Anterior cingulate cortex (tissue), 58 donors: Measurements from ENCODE around the gene B4GALNT4.
"Not testable (repeated sequence)": the region's sequence is repeated elsewhere in the genome, so short reads cannot be mapped to it uniquely, and the experiment has no call there.

Experiments used
- DNase-seq, 58 donors: peaks; one replicate each; lab custom pipeline; 2025; lab: John Stamatoyannopoulos, UW

B4GALNT4 gene

DNA sequence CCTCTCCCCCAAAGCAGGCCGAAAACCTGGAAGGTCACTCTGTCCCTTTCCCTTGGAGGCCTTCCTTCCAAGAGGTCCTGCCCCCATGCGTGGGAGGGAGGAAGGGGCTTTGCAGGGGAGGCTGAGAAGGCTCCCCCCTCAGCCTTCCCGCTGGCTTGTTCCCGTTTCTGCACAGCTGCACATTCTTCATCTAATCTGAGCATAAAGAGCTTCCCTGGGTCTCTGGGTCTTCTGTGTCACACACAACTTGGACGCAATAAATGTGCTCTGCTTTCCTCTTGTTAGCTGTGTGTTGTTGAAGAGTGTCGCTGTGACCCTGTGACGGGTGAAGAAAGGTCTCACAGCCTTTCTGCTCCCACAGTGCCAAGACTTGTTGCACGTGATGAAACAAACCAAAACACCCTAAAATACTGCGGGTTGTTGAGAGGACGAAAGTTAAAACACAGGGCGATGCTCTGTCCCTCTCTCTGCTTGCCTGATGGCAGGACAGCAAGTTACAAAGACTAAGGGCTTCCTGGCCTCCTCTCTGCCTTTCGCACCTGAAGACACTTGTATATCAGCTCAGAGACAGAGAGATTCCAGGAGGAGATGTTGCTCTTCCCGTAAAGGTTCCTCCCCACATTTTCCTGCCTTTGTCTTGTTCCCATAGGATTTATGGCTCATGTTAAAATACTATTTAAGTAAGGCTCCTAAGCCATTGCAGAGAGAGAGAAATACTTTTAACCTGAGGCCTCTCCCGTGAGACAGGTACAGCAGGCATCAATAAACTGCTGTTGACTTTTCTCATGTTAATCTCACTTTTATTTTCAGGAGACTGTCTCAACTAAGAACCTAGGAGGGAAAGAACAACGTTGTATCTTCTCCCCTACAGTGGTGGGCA, 33.3 kb upstream of the B4GALNT4 start:
- DNase-seq = peak in 16 of 58 donors; percentile 21 to 76 (median 41)

- DNase-seq = no peak
Observed at GRCh38 chr11:336659-337198, 32.6 kb upstream of the B4GALNT4 start.

DNA sequence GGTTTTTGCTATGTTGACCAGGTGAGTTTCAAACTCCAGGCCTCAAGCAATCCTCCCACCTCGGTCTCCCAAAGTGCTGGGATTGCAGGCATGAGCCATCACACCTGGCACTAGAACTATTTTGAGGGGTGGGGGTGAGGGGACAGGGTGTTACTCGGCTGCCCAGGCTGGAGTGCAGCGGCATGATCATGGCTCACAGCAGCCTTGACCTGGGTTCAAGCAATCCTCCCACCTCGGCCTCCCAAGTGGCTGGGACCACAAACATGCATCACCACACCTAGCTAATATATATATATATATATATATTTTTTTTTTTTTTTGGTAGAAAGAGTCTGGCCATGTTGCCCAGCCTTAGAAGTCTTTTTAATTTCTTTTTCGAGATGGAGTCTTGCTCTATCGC, 31.6 kb upstream of the B4GALNT4 start:
- no peak for DNase-seq

GRCh38 chr11:339963-340362, 29.3 kb upstream of the B4GALNT4 start:
- no peak for DNase-seq

- no peak for DNase-seq
Observed at GRCh38 chr11:340539-341512, 28.5 kb upstream of the B4GALNT4 start.

GRCh38 chr11:342328-342727, 27.0 kb upstream of the B4GALNT4 start:
- DNase-seq = no peak

- DNase-seq = no peak
Observed at GRCh38 chr11:344836-345578, 24.3 kb upstream of the B4GALNT4 start.

DNA sequence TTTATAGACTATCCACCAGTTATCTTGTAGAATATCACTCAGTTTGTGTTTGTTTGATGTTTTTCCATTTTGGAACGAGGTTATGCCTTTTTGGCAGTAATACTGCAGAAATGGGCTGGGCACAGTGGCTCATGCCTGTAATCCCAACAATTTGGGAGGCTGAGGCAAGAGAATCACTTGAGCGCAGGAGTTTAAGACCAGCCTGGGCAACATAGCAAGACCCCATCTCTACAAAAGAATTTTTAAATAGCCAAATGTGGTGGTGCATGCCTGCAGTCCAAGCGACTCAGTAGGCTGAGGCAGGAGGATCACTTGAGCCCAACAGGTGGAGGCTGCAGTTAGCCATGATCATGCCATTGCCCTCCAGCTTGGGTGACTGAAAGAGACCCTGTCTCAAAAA, 22.8 kb upstream of the B4GALNT4 start:
- no peak for DNase-seq

- DNase-seq = not testable (repeated sequence)
Observed at GRCh38 chr11:349270-349954, 19.9 kb upstream of the B4GALNT4 start.

- DNase-seq = not testable (repeated sequence)
Observed at GRCh38 chr11:350033-350722, 19.1 kb upstream of the B4GALNT4 start.

- DNase-seq = no peak
Observed at GRCh38 chr11:350723-351255, 18.5 kb upstream of the B4GALNT4 start.

DNA sequence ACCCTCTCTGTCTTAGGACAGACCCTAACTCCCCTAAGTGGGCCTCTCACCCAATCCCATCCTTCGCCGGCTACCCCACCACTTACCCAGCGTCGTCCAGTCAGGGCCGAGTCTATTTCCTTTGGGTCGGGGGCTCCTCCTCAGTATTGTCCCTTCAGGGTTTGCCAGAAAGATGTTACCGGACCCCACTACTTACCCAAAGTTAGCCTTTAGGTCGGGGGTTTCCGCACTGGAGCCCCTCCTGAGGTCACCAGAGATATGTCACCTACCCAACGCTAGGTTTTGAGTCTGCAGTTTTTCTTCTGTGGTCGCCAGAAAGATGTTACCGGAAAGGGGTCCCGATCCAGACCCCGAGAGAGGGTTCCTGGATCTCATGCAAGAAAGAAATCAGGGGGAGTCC, 17.9 kb upstream of the B4GALNT4 start:
- DNase-seq = no peak

- no peak for DNase-seq
Observed at GRCh38 chr11:352456-353031, 16.8 kb upstream of the B4GALNT4 start.

- peak in 49 of 58 donors; percentile 27 to 87 (median 69) for DNase-seq
Observed at GRCh38 chr11:353179-353873, 16.0 kb upstream of the B4GALNT4 start.

GRCh38 chr11:355581-356458, 13.5 kb upstream of the B4GALNT4 start:
- peak in 45 of 58 donors; percentile 40 to 91 (median 60) for DNase-seq

DNA sequence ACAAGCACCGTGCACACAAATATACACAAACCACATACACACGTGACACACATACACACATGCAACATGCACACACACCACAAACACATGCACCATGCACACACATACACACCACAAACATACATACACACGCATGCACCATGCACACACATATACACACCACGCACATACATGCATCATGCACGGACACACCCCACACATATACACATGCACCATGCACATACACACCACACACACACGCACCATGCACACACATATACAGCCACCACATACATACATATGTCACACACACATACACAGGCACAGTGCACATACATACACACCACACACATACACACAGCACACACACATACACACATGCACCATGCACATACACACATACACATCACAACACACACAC, 12.7 kb upstream of the B4GALNT4 start:
- DNase-seq = no peak

DNA sequence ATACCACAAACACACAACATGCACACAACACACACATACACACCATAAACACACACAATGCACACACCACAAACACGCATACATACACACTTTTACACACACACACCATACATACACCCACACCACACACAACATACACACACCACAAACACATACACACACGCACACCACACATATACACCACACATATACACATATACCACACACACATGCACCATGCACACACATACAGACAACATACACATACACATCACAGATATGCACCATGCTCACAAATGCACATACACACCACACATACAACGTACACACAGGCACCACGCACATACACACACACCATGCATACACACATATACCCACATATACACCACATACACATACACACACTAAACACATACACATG, 11.7 kb upstream of the B4GALNT4 start:
- no peak for DNase-seq
